SK-N-SH (cell line): Measurements from ENCODE around the gene SDK1. TPM values are rescaled to one million over a fixed set of nuclear protein-coding genes. Genes with fewer than 3 reads are reported as not detected.

Experiments
- CTCF ChIA-PET: fragments of 300-600, 350-600 bp; formaldehyde crosslinking; extraction: SDS; loops from one replicate; lab custom pipeline; 2021; lab: Yijun Ruan, JAX
- POLR2A ChIA-PET: fragments of 350-600 bp; sonication (Branson Sonifier 250); formaldehyde crosslinking; extraction: SDS; loops from one replicate; lab custom pipeline; 2020; ENCODE audit warnings: antibody characterized with exemption, inconsistent platforms; lab: Yijun Ruan, JAX
- DNase-seq: peaks from one replicate; pipeline ENCODE4 v3.0.0; 2012
- H2AFZ ChIP-seq: fragments of 200-600 bp; sonication (generic); 2 replicates; pipeline ENCODE4 v1.8.1; 2016; ENCODE audit warnings: antibody characterized with exemption, mild to moderate bottlenecking, low read depth
- H3F3A ChIP-seq: fragments of 200-600 bp; sonication (generic); replicated peaks from 2 replicates; pipeline ENCODE3; 2016; ENCODE audit warnings: antibody characterized with exemption, mild to moderate bottlenecking; ENCODE audit not compliant: insufficient read depth
- H3K27ac ChIP-seq, 2 experiments: fragments of 200-500 bp in 1 of 2; fragments of 200-600 bp in 1 of 2; sonication (Bioruptor generic) in 1 of 2; sonication (generic), shearing (Covaris generic) in 1 of 2; 2 replicates each; pipeline versions ENCODE4 v1.5.1 to v1.6.1; 2014 to 2016; ENCODE audit warnings: low read depth in 2 of 2, inconsistent platforms in 1 of 2, low read length in 1 of 2, mild to moderate bottlenecking in 1 of 2, mixed read lengths in 1 of 2
- H3K27me3 ChIP-seq: fragments of 200-600 bp; sonication (generic), shearing (Covaris generic); 2 replicates; pipeline ENCODE4 v1.6.1; 2016; ENCODE audit warnings: mixed run types; ENCODE audit not compliant: insufficient read depth
- H3K36me3 ChIP-seq, 2 experiments: fragments of 200-500 bp in 1 of 2; fragments of 200-600 bp in 1 of 2; sonication (Bioruptor generic) in 1 of 2; sonication (generic) in 1 of 2; replicated peaks in 1 of 2; 2 replicates each; pipeline versions ENCODE3 to v1.5.1; 2014 to 2016; ENCODE audit warnings: low read length in 1 of 2, mild to moderate bottlenecking in 1 of 2; ENCODE audit not compliant: insufficient read depth in 2 of 2, control insufficient read depth in 1 of 2
- H3K4me1 ChIP-seq, 2 experiments: fragments of 200-500 bp in 1 of 2; fragments of 200-600 bp in 1 of 2; sonication (Bioruptor generic) in 1 of 2; sonication (generic), shearing (Covaris generic) in 1 of 2; 2 replicates each; pipeline versions ENCODE4 v1.5.1 to v1.6.1; 2014 to 2016; ENCODE audit warnings: low read depth in 1 of 2, low read length in 1 of 2, mixed run types in 1 of 2; ENCODE audit not compliant: insufficient read depth in 2 of 2, control insufficient read depth in 1 of 2
- H3K4me2 ChIP-seq: fragments of 200-600 bp; sonication (generic), shearing (Covaris generic); 2 replicates; pipeline ENCODE4 v1.6.1; 2017; ENCODE audit warnings: mixed run types
- H3K4me3 ChIP-seq, 2 experiments: fragments of 200-500 bp in 1 of 2; fragments of 200-600 bp in 1 of 2; sonication (Bioruptor generic) in 1 of 2; sonication (generic), shearing (Covaris generic) in 1 of 2; 2 replicates each; pipeline versions ENCODE4 v1.5.1 to v1.8.1; 2014 to 2016; ENCODE audit warnings: low read depth in 2 of 2, inconsistent platforms in 1 of 2, low read length in 1 of 2, mild to moderate bottlenecking in 1 of 2, mixed read lengths in 1 of 2, moderate library complexity in 1 of 2
- H3K79me2 ChIP-seq: fragments of 200-600 bp; sonication (generic); 2 replicates; pipeline ENCODE4 v1.8.1; 2017; ENCODE audit warnings: mild to moderate bottlenecking; ENCODE audit not compliant: insufficient read depth
- H3K9ac ChIP-seq: fragments of 200-600 bp; sonication (generic); 2 replicates; pipeline ENCODE4 v1.6.1; 2017; ENCODE audit warnings: mixed run types
- H3K9me2 ChIP-seq: fragments of 200-600 bp; sonication (generic); 2 replicates; pipeline ENCODE4 v1.6.1; 2017; ENCODE audit warnings: mixed run types
- H3K9me3 ChIP-seq: fragments of 200-600 bp; sonication (generic); 2 replicates; pipeline ENCODE4 v1.6.1; 2017; ENCODE audit warnings: mixed run types, mild to moderate bottlenecking, moderate library complexity
- H4K20me1 ChIP-seq: fragments of 200-600 bp; sonication (generic); 2 replicates; pipeline ENCODE4 v1.6.1; 2017; ENCODE audit warnings: mild to moderate bottlenecking, mixed run types; ENCODE audit not compliant: insufficient read depth
- CTCF ChIP-seq: fragments of 200-600 bp; sonication (generic); IDR thresholded peaks from 2 replicates; pipeline ENCODE4 v1.6.1; 2017; ENCODE audit warnings: antibody characterized with exemption, mild to moderate bottlenecking, moderate library complexity
- EP300 ChIP-seq, 2 experiments: IDR thresholded peaks; 2 replicates each; pipeline versions ENCODE4 v1.4.0 to v1.6.1; 2012; ENCODE audit warnings: borderline replicate concordance in 1 of 2, low read depth in 1 of 2, low read length in 1 of 2
- FOSL2 ChIP-seq: IDR thresholded peaks from 2 replicates; pipeline ENCODE4 v1.4.0; 2012; ENCODE audit warnings: low read depth, mild to moderate bottlenecking, moderate library complexity, borderline replicate concordance
- FOXJ3 ChIP-seq: sonication (generic); formaldehyde crosslinking; IDR thresholded peaks from 2 replicates; pipeline ENCODE4 v1.5.1; 2020; ENCODE audit warnings: mild to moderate bottlenecking, missing genetic modification reagents
- GATA2 ChIP-seq: sonication (generic); formaldehyde crosslinking; IDR thresholded peaks from 2 replicates; pipeline ENCODE4 v1.5.0; 2020; ENCODE audit warnings: mild to moderate bottlenecking, missing genetic modification reagents
- JUND ChIP-seq: IDR thresholded peaks from 2 replicates; pipeline ENCODE4 v1.4.0; 2012
- MAX ChIP-seq: IDR thresholded peaks from 2 replicates; pipeline ENCODE4 v1.4.0; 2012; ENCODE audit warnings: low read depth
- MEF2A ChIP-seq: IDR thresholded peaks from 2 replicates; pipeline ENCODE4 v1.4.0; 2012; ENCODE audit warnings: low read depth, borderline replicate concordance
- POLR2AphosphoS5 ChIP-seq: IDR thresholded peaks from 2 replicates; pipeline ENCODE4 v1.6.1; 2012; ENCODE audit warnings: low read depth, low read length
- REST ChIP-seq: IDR thresholded peaks from 2 replicates; pipeline ENCODE4 v1.6.1; 2012; ENCODE audit warnings: mild to moderate bottlenecking, low read depth, low read length, moderate library complexity
- SMC3 ChIP-seq: IDR thresholded peaks from 2 replicates; pipeline ENCODE4 v1.6.1; 2012; ENCODE audit warnings: low read depth, low read length, improper control_type of control experiment
- TAF1 ChIP-seq: IDR thresholded peaks from 2 replicates; pipeline ENCODE4 v1.6.1; 2012; ENCODE audit warnings: low read depth, mild to moderate bottlenecking, low read length, moderate library complexity, borderline replicate concordance
- USF1 ChIP-seq: IDR thresholded peaks from 2 replicates; pipeline ENCODE4 v1.4.0; 2012; ENCODE audit warnings: low read depth, borderline replicate concordance
- YY1 ChIP-seq: IDR thresholded peaks from 2 replicates; pipeline ENCODE4 v1.4.0; 2012; ENCODE audit warnings: low read depth, mild to moderate bottlenecking
- WGBS: methylation state at CpG from one replicate; pipeline ENCODE4 v1.1.6; 2017; ENCODE audit warnings: low lambda C conversion rate; 5-methylcytosine and 5-hydroxymethylcytosine counted together
- polyA plus RNA-seq, 3 experiments: library from polyadenylated mRNA; depleted of rRNA; stranded (reverse); fragments of >200 nt; gene quantifications; 2 replicates each; pipeline ENCODE4 v1.2.3, GENCODE V29; 2012

SDK1 gene
- polyA plus RNA-seq, 1 of the 3 experiments (the other 2 are of a cell fraction): 1.2 TPM

- WGBS: 28% methylated on average over 3 of the region's 3 CpGs
- TF ChIP-seq YY1: no peak
- no peak for TF ChIP-seq POLR2AphosphoS5
- TF ChIP-seq, all 33 proteins: peak for 0
- no peaks in the 10 kb centered on the region for H3K36me3 ChIP-seq
- H3K9ac ChIP-seq: no peak overlapping the region
- H3K4me1 ChIP-seq: no peaks in the 10 kb centered on the region; a peak in 1 of 4 replicates
- no peaks in the 10 kb centered on the region for H3F3A ChIP-seq
- no peak overlapping the region for H3K4me2 ChIP-seq
- H2AFZ ChIP-seq: no peak overlapping the region
- H3K27ac ChIP-seq: no peak overlapping the region
- no peaks in the 10 kb centered on the region for H4K20me1 ChIP-seq
- H3K9me2 ChIP-seq: no peaks in the 10 kb centered on the region
- no peak for DNase-seq
- ChIA-PET CTCF (no interaction called here), POLR2A (no interaction called here)
- no peaks in the 10 kb centered on the region for H3K27me3 ChIP-seq
- H3K4me3 ChIP-seq: no peak overlapping the region
- H3K9me3 ChIP-seq: peaks cover 6% of the 10 kb centered on the region; the same call in 1 of the 2 replicates
- H3K79me2 ChIP-seq: no peaks in the 10 kb centered on the region
Observed at GRCh38 chr7:4279216-4279615, 978.2 kb downstream of the SDK1 start.

- no peak for DNase-seq
- Histone ChIP-seq H3K27me3 (no peaks in the 10 kb centered on the region), H3F3A (no peaks in the 10 kb centered on the region), H3K4me3 (no peak overlapping the region), H2AFZ (no peak overlapping the region), H3K9me3 (peaks cover 6% of the 10 kb centered on the region; the same call in 1 of the 2 replicates), H3K27ac (no peak overlapping the region), H4K20me1 (no peaks in the 10 kb centered on the region), H3K4me1 (peaks cover 0 to 12% of the 10 kb centered on the region in 2 experiments; a peak in 1 of 4 replicates), H3K36me3 (no peaks in the 10 kb centered on the region), H3K9ac (no peak overlapping the region), H3K9me2 (no peaks in the 10 kb centered on the region), H3K79me2 (no peaks in the 10 kb centered on the region), H3K4me2 (no peak overlapping the region)
- CTCF ChIA-PET: no interaction called here
- no peak for TF ChIP-seq FOSL2
- no peak for TF ChIP-seq EP300 (IDR thresholded peaks at IDR 0.05; ENCODE audit: borderline replicate concordance in 1 of 2, low read depth in 1 of 2, low read length in 1 of 2)
- no peak for TF ChIP-seq MAX
- TF ChIP-seq REST: no peak
- no peak for TF ChIP-seq CTCF
- TF ChIP-seq GATA2 (CRISPR knock-in tag): no peak
- no peak for TF ChIP-seq TAF1
- TF ChIP-seq JUND: no peak
- TF ChIP-seq FOXJ3 (CRISPR knock-in tag): no peak
- no peak for TF ChIP-seq MEF2A
- no peak for TF ChIP-seq SMC3
- no peak for TF ChIP-seq USF1
- WGBS: 33% methylated on average over 9 of the region's 9 CpGs
- POLR2A ChIA-PET: no interaction called here
Observed at GRCh38 chr7:4281231-4281993, 980.4 kb downstream of the SDK1 start.
